SH-SY5Y (cell line): ENCODE results near the gene SLC4A11.

Experiments used
- GATA2 ChIP-seq: IDR thresholded peaks from 2 replicates; pipeline ENCODE4 v1.6.1; 2011; ENCODE audit warnings: mild to moderate bottlenecking, low read depth, low read length
- GATA3 ChIP-seq: IDR thresholded peaks from 2 replicates; pipeline ENCODE4 v1.6.1; 2011; ENCODE audit warnings: low read depth, mild to moderate bottlenecking, low read length, moderate library complexity

SLC4A11 gene

DNA sequence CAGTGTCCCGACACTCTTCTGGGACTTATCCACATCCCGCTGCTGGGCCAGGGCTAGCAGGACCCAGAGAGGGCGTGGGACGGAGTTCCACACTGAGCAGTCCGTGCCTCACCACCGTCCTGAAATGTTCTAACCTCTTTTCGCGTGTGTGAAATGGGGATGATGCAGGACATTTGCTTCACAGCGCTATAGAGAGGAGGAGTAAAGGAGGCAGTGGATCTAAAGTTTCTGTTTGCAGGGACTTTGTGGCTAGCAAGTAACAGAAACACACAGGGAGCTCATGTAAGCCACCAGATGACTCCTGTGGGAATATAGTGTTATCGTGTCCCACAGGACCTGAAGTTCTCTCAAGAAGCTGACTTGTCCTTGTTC, 29.1 kb downstream of the SLC4A11 start:
- TF ChIP-seq GATA2 (no peak), GATA3 (no peak)

DNA sequence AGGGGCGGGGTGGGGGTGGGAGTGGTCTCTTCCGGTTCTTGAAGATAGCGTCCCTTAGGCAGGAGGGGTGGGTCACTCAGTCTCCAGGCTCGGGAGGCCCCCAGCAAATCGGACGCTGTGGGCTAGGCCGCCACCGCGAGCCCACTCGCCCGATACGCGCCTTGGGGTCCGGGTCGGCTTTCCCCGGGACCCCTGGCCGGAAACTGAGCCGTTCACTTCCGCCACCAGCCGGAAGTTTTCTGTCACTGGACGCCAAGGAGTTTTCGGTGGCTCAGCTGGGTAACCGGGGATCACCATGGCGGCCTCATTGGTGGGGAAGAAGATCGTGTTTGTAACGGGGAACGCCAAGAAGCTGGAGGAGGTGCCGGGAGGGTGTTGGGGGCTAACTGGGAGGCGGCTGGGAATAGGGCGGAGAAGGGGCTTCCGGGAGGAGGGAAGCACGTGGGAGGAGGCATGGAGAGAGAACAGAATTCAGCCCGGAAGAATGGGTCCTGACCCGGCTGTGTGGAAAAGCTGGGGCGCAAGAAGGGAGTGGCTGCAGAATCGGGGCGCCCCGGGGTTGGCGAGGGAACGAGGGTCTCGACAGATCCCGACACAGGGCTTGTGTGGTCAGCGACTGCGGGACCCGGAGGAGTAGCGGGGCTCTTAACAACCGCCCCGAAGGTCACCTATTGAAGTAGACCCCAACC, 29.6 kb downstream of the SLC4A11 start, which contains the start of gene ITPA:
TSS of gene ITPA (plus strand) at position 242 of the 689 bp plus-strand sequence. CDS start at position 296, 54 bp downstream.
- TF ChIP-seq GATA3: no peak
- TF ChIP-seq GATA2: no peak

DNA sequence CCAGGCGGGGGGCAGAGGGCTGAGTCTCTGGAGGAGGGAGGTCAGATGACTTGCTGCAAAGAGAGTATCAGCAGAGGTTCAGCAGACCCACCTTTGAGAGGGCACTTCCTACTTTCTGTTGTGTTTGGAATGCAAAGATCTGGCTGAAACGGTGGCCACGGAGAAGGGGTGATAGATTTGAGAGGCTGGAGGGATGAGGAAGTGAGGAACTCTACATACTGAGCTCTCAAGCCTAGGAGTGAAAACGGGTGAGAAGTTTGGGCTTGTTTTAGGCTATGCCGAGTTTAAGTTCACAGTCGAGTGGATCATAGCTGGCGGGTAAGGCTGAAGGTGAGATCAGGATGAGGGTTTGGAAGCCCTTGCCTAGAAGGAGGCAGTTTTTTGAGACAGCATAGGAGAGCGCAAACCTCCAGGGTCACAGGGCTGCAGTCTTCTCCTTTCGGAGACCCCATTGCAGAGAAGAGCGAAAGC, 30.2 kb downstream of the SLC4A11 start:
- TF ChIP-seq GATA3 (no peak), GATA2 (no peak)

DNA sequence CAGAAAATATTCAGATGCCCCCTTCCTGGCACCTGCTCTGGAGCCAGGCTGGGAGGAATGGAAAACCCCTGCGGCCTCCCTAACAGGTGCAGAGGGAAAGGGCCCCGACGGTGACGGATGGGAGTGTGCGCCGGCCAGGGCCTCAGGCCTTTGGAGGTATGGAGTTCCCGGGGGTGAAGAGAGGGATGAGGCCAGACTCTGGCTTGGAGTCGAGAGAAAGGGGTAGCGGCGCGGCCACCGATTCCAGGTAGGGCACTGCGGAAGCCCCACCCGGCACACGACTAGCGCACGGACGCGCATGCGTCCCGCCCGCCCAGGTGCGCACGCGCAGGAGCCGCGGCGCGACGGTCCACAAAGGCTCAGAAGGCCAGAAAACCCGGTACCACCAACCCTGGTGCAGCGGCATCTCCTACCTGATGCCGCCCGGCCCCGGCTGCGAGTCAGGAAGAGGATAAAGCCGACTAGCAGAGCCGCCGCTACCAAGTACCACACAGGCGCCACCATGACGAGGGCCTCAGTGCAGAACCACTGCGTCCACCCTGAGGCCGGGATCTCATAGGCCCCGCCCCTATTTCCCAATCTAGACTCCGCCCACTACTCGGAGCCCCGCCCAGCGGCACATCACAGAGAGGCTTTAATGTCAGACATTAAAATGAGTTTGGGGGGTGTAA, 34.7 kb downstream of the SLC4A11 start, which contains the start of gene DDRGK1:
TSS of gene DDRGK1 (minus strand) at position 559 of the 671 bp plus-strand sequence. CDS start at position 504, 55 bp downstream.
- TF ChIP-seq GATA3: no peak
- TF ChIP-seq GATA2: no peak

DNA sequence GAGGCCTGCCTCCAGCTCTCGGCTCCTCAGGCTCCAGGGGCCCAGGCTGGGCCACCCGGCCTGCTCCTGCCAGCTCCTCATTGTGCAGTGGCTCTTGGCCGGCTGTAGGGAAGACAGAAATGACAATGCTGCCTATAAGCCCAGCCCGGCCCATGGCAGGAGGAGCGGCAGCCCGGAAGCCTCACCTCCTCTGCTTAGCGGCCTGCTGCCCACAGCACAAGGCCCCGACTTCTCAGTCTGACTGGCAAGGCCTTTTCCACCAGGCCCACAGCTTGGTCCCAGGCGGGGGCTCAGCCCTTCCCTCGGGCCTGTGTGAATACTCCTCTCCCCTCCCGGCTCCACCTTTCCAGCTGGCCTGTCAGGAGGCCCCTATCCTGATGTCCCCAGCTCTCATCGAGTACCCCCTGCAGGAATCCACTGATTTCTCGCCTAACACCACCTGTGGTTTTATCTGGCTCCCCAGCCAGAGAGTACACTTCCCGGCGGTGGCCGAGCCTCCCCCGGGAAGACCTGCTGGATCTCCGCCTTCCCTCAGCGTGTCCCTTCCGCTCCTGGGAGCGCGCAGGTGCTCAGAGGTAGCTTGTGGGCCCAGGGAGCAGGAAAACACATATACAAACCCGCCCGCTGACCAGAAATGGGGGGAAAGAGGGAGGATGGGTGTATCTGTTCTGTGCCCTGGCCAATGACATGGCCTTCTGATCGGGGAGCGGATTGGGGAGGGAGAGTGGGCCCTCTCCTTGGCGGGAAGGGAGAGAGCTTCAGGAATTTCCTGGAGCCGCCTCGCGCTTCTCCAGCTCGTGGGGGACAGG, 35.5 kb downstream of the SLC4A11 start:
- TF ChIP-seq GATA3 (no peak), GATA2 (no peak)

GRCh38 chr20:3202965-3203314, 36.0 kb downstream of the SLC4A11 start:
- TF ChIP-seq GATA3 (no peak), GATA2 (no peak)

GRCh38 chr20:3199976-3200755, 38.8 kb downstream of the SLC4A11 start:
- TF ChIP-seq GATA2: no peak
- TF ChIP-seq GATA3: no peak

GRCh38 chr20:3199206-3199605, 39.8 kb downstream of the SLC4A11 start:
- no peak for TF ChIP-seq GATA3
- no peak for TF ChIP-seq GATA2

GRCh38 chr20:3195590-3196237, 43.3 kb downstream of the SLC4A11 start:
- TF ChIP-seq GATA3: no peak
- TF ChIP-seq GATA2: no peak

- TF ChIP-seq GATA2 (no peak), GATA3 (no peak)
Measured at GRCh38 chr20:3194617-3195280, 44.2 kb downstream of the SLC4A11 start.

DNA sequence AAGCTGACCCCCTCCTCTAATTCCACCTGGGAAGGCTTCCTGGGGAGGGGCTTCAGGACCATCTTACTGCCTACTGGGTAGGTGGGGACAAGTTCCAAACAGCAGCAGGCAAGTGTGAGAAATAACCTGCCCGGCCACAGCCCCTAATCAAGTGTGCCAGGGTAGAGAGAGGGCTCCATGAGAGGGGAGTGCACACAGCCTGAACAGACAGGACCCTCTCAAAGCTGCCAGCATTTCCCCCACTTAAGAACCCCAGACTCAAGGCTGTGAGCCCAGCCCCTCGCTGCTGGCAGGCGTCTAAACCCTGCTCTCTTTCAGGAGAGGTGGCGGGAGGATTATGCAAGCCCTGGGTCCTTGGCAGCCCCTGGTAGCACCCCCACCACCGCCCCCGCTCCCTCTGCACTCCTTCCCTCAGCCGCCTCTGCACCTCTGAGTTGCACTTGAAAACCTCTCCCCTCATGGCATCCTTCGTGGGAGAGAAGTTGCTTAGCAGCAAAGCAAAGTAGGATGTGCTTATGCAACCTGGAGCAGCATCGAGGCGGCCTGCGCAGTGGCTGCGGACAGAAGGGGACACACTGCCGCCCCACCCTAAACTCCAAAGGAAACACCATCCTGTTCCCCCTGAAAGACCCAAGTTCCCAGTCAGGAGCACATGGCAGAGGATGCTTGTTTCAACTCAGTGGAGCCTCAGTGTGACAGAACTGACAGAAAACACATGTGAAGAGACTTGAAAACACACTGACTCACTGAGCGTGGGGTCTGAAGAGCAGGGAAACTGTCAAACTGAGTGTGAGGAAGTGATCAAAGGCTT, 45.0 kb downstream of the SLC4A11 start:
- no peak for TF ChIP-seq GATA3
- TF ChIP-seq GATA2: no peak
